Measurements from ENCODE around the gene PIK3R4.

PIK3R4 gene

GRCh38 chr3:130648293-130648692 is 98.3 kb downstream of the PIK3R4 start:
- Histone ChIP-seq H3K27me3 (ENCODE audit: control insufficient read depth, insufficient read depth, low read length, poor library complexity, severe bottlenecking) (no peaks in the 10 kb centered on the region), H3K4me1 (ENCODE audit: control insufficient read depth, insufficient read depth, low read length) (no peaks in the 10 kb centered on the region), H3K4me3 (ENCODE audit: insufficient read depth, low read depth, low read length) (no peak overlapping the region), H3K36me3 (ENCODE audit: control insufficient read depth, insufficient read depth, low read length) (no peaks in the 10 kb centered on the region), H3K27ac (ENCODE audit: insufficient read depth, low read depth, low read length, poor library complexity, severe bottlenecking) (no peak overlapping the region), H3K9me3 (ENCODE audit: control insufficient read depth, low read length) (no peaks in the 10 kb centered on the region)
- WGBS, 2 experiments, result 97 to 100% methylated on average over 2 of the region's 2 CpGs

- H3K4me1 ChIP-seq (ENCODE audit: control insufficient read depth, insufficient read depth, low read length), result no peaks in the 10 kb centered on the region
- 93 to 100% methylated on average over 1 of the region's 1 CpG for WGBS, 2 experiments
- no peaks in the 10 kb centered on the region for H3K27me3 ChIP-seq (ENCODE audit: control insufficient read depth, insufficient read depth, low read length, poor library complexity, severe bottlenecking)
- no peaks in the 10 kb centered on the region for H3K36me3 ChIP-seq (ENCODE audit: control insufficient read depth, insufficient read depth, low read length)
- no peaks in the 10 kb centered on the region for H3K9me3 ChIP-seq (ENCODE audit: control insufficient read depth, low read length)
- no peak overlapping the region for H3K27ac ChIP-seq (ENCODE audit: insufficient read depth, low read depth, low read length, poor library complexity, severe bottlenecking)
- no peak overlapping the region for H3K4me3 ChIP-seq (ENCODE audit: insufficient read depth, low read depth, low read length)
Measured at GRCh38 chr3:130645261-130645660, 101.4 kb downstream of the PIK3R4 start.

GRCh38 chr3:130644628-130645253 is 101.9 kb downstream of the PIK3R4 start:
- H3K36me3 ChIP-seq (ENCODE audit: control insufficient read depth, insufficient read depth, low read length), result no peaks in the 10 kb centered on the region
- no peaks in the 10 kb centered on the region for H3K4me1 ChIP-seq (ENCODE audit: control insufficient read depth, insufficient read depth, low read length)
- WGBS, 2 experiments, result 85 to 88% methylated on average over 3 of the region's 4 CpGs
- H3K4me3 ChIP-seq (ENCODE audit: insufficient read depth, low read depth, low read length), result no peak overlapping the region
- H3K27me3 ChIP-seq (ENCODE audit: control insufficient read depth, insufficient read depth, low read length, poor library complexity, severe bottlenecking), result no peaks in the 10 kb centered on the region
- no peak overlapping the region for H3K27ac ChIP-seq (ENCODE audit: insufficient read depth, low read depth, low read length, poor library complexity, severe bottlenecking)
- no peaks in the 10 kb centered on the region for H3K9me3 ChIP-seq (ENCODE audit: control insufficient read depth, low read length)

GRCh38 chr3:130640027-130640426 is 106.6 kb downstream of the PIK3R4 start:
- H3K36me3 ChIP-seq (ENCODE audit: control insufficient read depth, insufficient read depth, low read length), result no peaks in the 10 kb centered on the region
- H3K27ac ChIP-seq (ENCODE audit: insufficient read depth, low read depth, low read length, poor library complexity, severe bottlenecking), result no peak overlapping the region
- no peak overlapping the region for H3K4me3 ChIP-seq (ENCODE audit: insufficient read depth, low read depth, low read length)
- WGBS, 2 experiments, result 94 to 97% methylated on average over 2 of the region's 2 CpGs
- H3K4me1 ChIP-seq (ENCODE audit: control insufficient read depth, insufficient read depth, low read length), result no peaks in the 10 kb centered on the region
- no peaks in the 10 kb centered on the region for H3K27me3 ChIP-seq (ENCODE audit: control insufficient read depth, insufficient read depth, low read length, poor library complexity, severe bottlenecking)
- H3K9me3 ChIP-seq (ENCODE audit: control insufficient read depth, low read length), result no peaks in the 10 kb centered on the region

- Histone ChIP-seq H3K36me3 (ENCODE audit: control insufficient read depth, insufficient read depth, low read length) (no peaks in the 10 kb centered on the region), H3K27me3 (ENCODE audit: control insufficient read depth, insufficient read depth, low read length, poor library complexity, severe bottlenecking) (no peaks in the 10 kb centered on the region), H3K4me3 (ENCODE audit: insufficient read depth, low read depth, low read length) (no peak overlapping the region), H3K27ac (ENCODE audit: insufficient read depth, low read depth, low read length, poor library complexity, severe bottlenecking) (no peak overlapping the region), H3K4me1 (ENCODE audit: control insufficient read depth, insufficient read depth, low read length) (no peaks in the 10 kb centered on the region), H3K9me3 (ENCODE audit: control insufficient read depth, low read length) (no peaks in the 10 kb centered on the region)
- WGBS, 2 experiments, result no CpG with 5 or more reads among the region's 1 CpG
Measured at GRCh38 chr3:130636480-130637234, 110.0 kb downstream of the PIK3R4 start.

- no peaks in the 10 kb centered on the region for H3K27me3 ChIP-seq (ENCODE audit: control insufficient read depth, insufficient read depth, low read length, poor library complexity, severe bottlenecking)
- no peak overlapping the region for H3K4me3 ChIP-seq (ENCODE audit: insufficient read depth, low read depth, low read length)
- H3K9me3 ChIP-seq (ENCODE audit: control insufficient read depth, low read length), result no peaks in the 10 kb centered on the region
- H3K36me3 ChIP-seq (ENCODE audit: control insufficient read depth, insufficient read depth, low read length), result no peaks in the 10 kb centered on the region
- H3K4me1 ChIP-seq (ENCODE audit: control insufficient read depth, insufficient read depth, low read length), result no peaks in the 10 kb centered on the region
- no peak overlapping the region for H3K27ac ChIP-seq (ENCODE audit: insufficient read depth, low read depth, low read length, poor library complexity, severe bottlenecking)
Measured at GRCh38 chr3:130635978-130636377, 110.7 kb downstream of the PIK3R4 start.

GRCh38 chr3:130635285-130635684 is 111.3 kb downstream of the PIK3R4 start:
- H3K4me1 ChIP-seq (ENCODE audit: control insufficient read depth, insufficient read depth, low read length), result no peaks in the 10 kb centered on the region
- no peaks in the 10 kb centered on the region for H3K9me3 ChIP-seq (ENCODE audit: control insufficient read depth, low read length)
- WGBS, 2 experiments, result 100% methylated on average over 1 of the region's 2 CpGs; no CpG with 5 or more reads in 1 of the 2 experiments
- H3K4me3 ChIP-seq (ENCODE audit: insufficient read depth, low read depth, low read length), result no peak overlapping the region
- no peaks in the 10 kb centered on the region for H3K27me3 ChIP-seq (ENCODE audit: control insufficient read depth, insufficient read depth, low read length, poor library complexity, severe bottlenecking)
- no peak overlapping the region for H3K27ac ChIP-seq (ENCODE audit: insufficient read depth, low read depth, low read length, poor library complexity, severe bottlenecking)
- H3K36me3 ChIP-seq (ENCODE audit: control insufficient read depth, insufficient read depth, low read length), result no peaks in the 10 kb centered on the region
